Brain microvascular endothelial cell (primary cell): ENCODE results near the gene GALNT18.

ENCODE experiments used
- DNase-seq: peaks from one replicate; pipeline ENCODE4 v3.0.0-alpha.2; 2020
- H3K27ac ChIP-seq: fragments of 250-450 bp; sonication (Bioruptor Pico); 2 replicates; pipeline ENCODE4 v1.5.1; 2020; ENCODE audit warnings: mild to moderate bottlenecking, moderate library complexity
- H3K27me3 ChIP-seq: fragments of 250-450 bp; sonication (Bioruptor Pico); replicated peaks from 2 replicates; pipeline ENCODE4 v1.5.1; 2020; ENCODE audit warnings: mild to moderate bottlenecking
- H3K36me3 ChIP-seq: fragments of 250-450 bp; sonication (Bioruptor Pico); replicated peaks from 2 replicates; pipeline ENCODE4 v1.5.1; 2020; ENCODE audit warnings: mild to moderate bottlenecking
- H3K4me3 ChIP-seq: 2 replicates; pipeline ENCODE4 v1.5.1; 2011; ENCODE audit warnings: low read depth, mild to moderate bottlenecking, control low read depth, low read length, moderate library complexity
- in situ Hi-C: cut with HindIII; loops from 2 replicates; pipeline ENCODE4 v1.10.0; 2017; ENCODE audit warnings: low sequenced_read_pairs, low pct_ligation_motif_present
- TF ChIP-seq, protein P1 (sequence below): IDR thresholded peaks from 2 replicates; pipeline ENCODE4 v1.5.1; 2011; ENCODE audit warnings: low read depth, mild to moderate bottlenecking, moderate library complexity, low read length, control low read depth, inconsistent platforms; ENCODE audit errors: missing control alignments

The GALNT18 gene

DNA sequence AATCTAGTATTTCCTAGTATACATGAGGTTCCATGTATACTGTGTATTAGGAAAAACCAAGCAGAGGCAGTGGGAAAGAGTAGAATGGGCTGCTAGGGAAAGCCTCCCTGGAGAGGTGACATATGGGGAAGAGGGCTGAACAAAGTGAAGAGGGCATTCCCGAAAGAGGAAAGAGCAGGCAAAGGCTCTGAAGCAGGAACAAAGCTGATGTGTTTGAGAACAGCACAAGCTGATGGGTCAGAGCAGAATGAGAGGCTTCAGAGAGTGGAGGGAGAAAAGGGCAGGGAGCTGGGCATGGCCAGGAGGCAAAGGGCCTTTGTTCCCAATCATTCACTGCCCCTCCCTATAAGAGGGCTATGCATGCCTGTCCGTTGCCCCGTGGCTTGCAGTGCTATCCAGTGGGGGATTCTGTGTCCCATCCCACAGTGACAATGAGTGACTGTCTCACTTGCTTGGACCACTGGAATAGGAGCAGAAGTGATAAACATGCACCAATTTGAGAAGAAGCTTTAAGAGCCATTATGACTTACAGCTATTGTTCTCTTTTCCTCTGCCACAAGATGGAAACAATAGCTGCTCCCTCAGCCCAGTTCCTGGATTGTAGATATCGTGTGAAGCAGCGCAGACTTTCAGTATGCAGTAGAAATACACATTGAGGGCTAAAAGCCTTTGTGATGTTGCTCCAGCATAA, 39.6 kb downstream of the GALNT18 start:
- TF ChIP-seq, protein P1, sequence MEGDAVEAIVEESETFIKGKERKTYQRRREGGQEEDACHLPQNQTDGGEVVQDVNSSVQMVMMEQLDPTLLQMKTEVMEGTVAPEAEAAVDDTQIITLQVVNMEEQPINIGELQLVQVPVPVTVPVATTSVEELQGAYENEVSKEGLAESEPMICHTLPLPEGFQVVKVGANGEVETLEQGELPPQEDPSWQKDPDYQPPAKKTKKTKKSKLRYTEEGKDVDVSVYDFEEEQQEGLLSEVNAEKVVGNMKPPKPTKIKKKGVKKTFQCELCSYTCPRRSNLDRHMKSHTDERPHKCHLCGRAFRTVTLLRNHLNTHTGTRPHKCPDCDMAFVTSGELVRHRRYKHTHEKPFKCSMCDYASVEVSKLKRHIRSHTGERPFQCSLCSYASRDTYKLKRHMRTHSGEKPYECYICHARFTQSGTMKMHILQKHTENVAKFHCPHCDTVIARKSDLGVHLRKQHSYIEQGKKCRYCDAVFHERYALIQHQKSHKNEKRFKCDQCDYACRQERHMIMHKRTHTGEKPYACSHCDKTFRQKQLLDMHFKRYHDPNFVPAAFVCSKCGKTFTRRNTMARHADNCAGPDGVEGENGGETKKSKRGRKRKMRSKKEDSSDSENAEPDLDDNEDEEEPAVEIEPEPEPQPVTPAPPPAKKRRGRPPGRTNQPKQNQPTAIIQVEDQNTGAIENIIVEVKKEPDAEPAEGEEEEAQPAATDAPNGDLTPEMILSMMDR, result no peak
- H3K27me3 ChIP-seq, result peaks cover 2% of the 10 kb centered on the region
- no peak overlapping the region for H3K27ac ChIP-seq
- H3K4me3 ChIP-seq, result no peak overlapping the region
- no peaks in the 10 kb centered on the region for H3K36me3 ChIP-seq
- in situ Hi-C loops, result no loop called here
- no peak for DNase-seq

DNA sequence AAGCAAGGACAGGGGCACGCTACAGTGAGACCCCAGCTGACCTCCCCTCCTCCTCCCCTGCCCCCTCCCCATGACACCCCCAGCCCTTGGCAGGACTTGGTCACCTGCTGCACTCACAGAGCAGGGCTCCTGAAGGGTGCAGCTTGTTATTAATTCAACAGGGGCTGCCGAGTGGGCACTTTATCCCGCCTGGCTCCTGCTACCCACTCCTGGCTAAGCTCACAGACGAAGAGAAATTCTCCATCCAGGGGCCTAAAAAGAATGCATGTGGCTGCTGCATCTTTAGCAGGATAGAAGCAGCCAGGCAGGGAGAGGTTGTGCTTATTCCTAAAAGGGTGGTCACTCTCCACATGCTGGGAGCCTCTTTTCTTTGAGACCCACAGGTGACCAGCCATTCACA, 40.3 kb downstream of the GALNT18 start:
- in situ Hi-C loops, result no loop called here
- TF ChIP-seq, protein P1, result no peak
- Histone ChIP-seq H3K36me3 (no peaks in the 10 kb centered on the region), H3K4me3 (no peak overlapping the region), H3K27me3 (peaks cover 2% of the 10 kb centered on the region), H3K27ac (no peak overlapping the region)
- DNase-seq, result no peak

DNA sequence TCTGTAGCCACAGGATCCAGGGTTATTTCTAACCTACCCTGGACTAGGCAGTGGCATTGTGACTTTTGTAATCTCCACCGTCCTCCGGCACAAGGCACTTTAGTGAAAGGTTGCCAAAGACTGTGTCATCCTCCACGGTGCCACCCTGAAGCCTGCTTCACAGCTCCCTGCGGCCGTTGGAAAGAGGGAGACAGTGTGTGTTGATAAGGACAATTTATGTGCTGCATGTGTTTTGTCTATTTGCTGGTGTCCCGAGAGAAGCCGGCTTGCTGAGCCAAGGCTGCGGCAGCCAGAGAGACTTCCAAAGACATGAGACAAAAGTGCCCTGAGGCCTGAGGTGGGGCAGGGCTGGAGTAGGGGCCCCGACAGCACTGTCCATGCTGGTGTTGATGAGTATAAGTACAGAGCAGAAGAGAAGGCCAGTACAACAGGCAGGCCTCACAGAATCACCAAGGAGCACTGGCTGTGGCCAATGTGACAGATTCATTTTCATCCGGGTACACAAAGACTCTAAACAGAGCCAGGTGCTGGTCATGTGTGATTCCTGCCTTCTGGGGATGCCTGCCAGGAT, 40.9 kb downstream of the GALNT18 start:
- in situ Hi-C loops, result no loop called here
- no peaks in the 10 kb centered on the region for H3K36me3 ChIP-seq
- TF ChIP-seq, protein P1, result no peak
- H3K4me3 ChIP-seq, result no peak overlapping the region
- no peak for DNase-seq
- H3K27me3 ChIP-seq, result peaks cover 2% of the 10 kb centered on the region
- H3K27ac ChIP-seq, result no peak overlapping the region

DNA sequence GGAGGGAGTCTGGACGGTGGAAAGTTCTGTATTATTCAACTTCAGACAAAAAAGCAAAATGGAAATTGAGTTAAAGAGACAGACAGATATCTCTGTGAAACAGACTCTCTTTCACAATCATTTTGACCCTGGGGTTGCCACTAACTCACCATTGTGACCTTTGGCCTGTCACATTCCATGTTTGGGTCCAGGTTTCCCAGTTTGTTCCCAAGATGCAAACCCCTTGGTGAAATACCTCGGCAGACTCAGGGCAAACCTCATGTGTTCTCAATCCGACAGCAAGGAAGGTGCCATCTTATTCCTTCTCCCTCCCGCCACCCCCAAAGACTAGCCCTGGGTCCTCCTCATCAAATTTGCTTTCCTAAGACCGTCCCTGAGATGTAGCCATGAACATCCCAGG, 41.8 kb downstream of the GALNT18 start:
- in situ Hi-C loops, result no loop called here
- H3K27me3 ChIP-seq, result peaks cover 2% of the 10 kb centered on the region
- no peak overlapping the region for H3K27ac ChIP-seq
- H3K4me3 ChIP-seq, result no peak overlapping the region
- no peaks in the 10 kb centered on the region for H3K36me3 ChIP-seq
- TF ChIP-seq, protein P1, result no peak
- no peak for DNase-seq

DNA sequence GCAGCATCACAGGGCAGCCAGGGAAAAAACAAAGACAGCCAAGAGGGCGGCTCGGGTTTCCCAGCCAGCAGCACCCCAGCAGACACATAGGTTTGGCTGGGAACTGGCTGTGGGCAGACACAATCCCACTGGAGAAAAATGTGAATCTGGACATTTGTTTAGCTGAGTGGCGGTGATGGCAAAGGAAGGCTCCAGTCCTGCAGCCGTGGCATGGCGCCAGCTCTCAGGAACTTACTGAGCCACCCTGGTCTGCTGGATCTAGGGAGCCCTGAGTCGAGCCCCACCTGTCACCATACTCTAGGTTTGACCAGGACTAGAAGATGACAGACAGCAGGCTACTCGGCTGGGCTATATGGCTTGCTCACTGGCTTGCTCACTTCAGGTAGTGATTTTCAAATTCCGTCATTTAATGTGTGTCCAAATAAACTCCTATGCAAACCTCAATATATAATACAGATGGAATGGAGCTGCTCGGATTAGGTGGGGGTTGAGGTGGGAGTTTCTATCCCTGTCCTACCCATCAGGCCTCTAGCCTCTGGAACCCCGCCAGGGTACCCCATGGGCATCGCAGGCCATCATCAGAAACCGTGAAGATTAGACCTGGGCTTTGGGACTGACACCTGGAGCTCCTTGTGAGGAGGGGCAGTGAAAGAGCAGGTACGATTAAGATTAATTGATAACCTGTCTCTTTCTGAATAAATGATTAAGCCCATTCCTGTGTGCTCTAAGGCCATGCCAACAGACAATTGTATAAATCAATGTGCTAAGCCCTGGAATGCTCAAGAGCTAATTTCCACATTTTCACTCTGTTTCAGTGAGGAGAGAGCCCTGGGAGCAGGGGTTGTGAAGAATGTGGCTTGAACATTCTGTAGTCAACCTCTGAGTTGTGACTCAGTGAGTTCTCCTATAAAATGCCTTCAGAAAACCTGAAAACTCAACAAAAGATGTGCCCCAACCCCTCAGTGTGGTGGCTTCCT, 42.5 kb downstream of the GALNT18 start:
- Histone ChIP-seq H3K36me3 (no peaks in the 10 kb centered on the region), H3K27me3 (peaks cover 2% of the 10 kb centered on the region), H3K4me3 (no peak overlapping the region), H3K27ac (no peak overlapping the region)
- in situ Hi-C loops, result no loop called here
- TF ChIP-seq, protein P1, result no peak
- no peak for DNase-seq
